Gastrocnemius medialis (tissue), 4 donors: Measurements from ENCODE around the gene EHD4.

ENCODE experiments used
- POLR2A ChIP-seq, 2 donors: fragments of 450-650 bp; IDR thresholded peaks; one replicate each; pipeline ENCODE4 v1.6.1; 2017; ENCODE audit warnings: antibody characterized with exemption in 2 of 2, mild to moderate bottlenecking in 2 of 2, moderate library complexity in 2 of 2
- TF ChIP-seq, protein P1 (sequence below), 5 experiments: fragments of 450-650 bp in 3 of 5; fragments of 200-600 bp in 2 of 5; sonication (generic) in 2 of 5; IDR thresholded peaks in 4 of 5; conservative IDR thresholded peaks in 1 of 5; 1 replicate in 4 of 5; 2 replicates in 1 of 5; pipeline ENCODE4 v1.5.1; 2016 to 2019; ENCODE audit warnings: antibody characterized with exemption in 5 of 5, mild to moderate bottlenecking in 3 of 5, moderate library complexity in 3 of 5

DNA sequence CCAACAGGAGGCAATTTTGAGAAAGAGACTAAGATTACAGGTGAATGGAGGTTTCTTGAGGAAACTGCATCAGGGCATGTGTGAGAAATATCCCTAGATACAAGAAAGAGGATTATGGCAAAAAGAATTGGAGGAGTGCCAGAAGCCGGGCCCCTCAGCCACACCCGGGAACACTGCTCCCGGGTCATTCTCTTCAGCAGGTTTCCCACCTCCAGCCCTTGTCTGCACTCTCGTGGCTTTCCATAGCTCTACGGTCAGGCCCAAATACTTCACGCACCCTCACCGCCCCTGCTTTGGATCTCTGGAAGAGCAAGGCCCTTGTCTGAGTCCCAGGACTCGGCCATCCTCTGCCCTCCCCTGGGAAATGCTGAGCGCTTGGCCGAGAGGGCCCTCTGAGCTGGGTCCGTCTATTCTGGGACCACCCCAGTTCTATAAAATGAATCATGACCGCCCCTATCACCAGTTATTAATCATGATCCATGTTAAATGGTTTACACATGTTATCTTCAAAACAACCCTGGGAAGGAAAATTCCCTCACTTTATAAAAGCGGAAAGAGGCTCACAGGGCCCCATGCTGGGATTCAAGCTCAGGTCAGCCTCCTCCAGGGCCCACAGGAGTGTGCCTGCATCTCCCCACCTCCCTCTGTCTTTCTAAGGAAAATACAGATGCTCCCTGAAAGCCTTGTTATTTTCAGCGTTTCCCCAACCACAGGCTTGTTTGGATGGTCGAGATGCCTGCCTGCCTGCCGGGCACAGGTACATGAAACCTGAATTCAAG is 39.7 kb downstream of the EHD4 start:
- TF ChIP-seq, protein P1, sequence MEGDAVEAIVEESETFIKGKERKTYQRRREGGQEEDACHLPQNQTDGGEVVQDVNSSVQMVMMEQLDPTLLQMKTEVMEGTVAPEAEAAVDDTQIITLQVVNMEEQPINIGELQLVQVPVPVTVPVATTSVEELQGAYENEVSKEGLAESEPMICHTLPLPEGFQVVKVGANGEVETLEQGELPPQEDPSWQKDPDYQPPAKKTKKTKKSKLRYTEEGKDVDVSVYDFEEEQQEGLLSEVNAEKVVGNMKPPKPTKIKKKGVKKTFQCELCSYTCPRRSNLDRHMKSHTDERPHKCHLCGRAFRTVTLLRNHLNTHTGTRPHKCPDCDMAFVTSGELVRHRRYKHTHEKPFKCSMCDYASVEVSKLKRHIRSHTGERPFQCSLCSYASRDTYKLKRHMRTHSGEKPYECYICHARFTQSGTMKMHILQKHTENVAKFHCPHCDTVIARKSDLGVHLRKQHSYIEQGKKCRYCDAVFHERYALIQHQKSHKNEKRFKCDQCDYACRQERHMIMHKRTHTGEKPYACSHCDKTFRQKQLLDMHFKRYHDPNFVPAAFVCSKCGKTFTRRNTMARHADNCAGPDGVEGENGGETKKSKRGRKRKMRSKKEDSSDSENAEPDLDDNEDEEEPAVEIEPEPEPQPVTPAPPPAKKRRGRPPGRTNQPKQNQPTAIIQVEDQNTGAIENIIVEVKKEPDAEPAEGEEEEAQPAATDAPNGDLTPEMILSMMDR (IDR thresholded peaks at IDR 0.05 in 4 of 5, conservative IDR thresholded peaks at IDR 0.05 in 1 of 5) = no peak
- no peak for TF ChIP-seq POLR2A (IDR thresholded peaks at IDR 0.05)
